Ectodermal cell (in vitro differentiated cells): ENCODE results near the gene CAMK2D.

Experiments used
- H3K27ac ChIP-seq: 2 replicates; pipeline ENCODE4 v1.7.0; 2013; ENCODE audit warnings: mild to moderate bottlenecking, low read depth, low read length; ENCODE audit not compliant: insufficient read depth, poor library complexity, severe bottlenecking
- H3K27me3 ChIP-seq: 2 replicates; pipeline ENCODE4 v1.7.0; 2013; ENCODE audit warnings: mild to moderate bottlenecking, low read length; ENCODE audit not compliant: insufficient read depth, control insufficient read depth, poor library complexity, severe bottlenecking
- H3K36me3 ChIP-seq: one replicate; pipeline ENCODE4 v1.7.0; 2013; ENCODE audit warnings: low read length; ENCODE audit not compliant: control insufficient read depth, insufficient read depth
- H3K4me1 ChIP-seq: one replicate; pipeline ENCODE4 v1.7.0; 2013; ENCODE audit warnings: low read length; ENCODE audit not compliant: control insufficient read depth, insufficient read depth
- H3K4me3 ChIP-seq: 2 replicates; pipeline ENCODE4 v1.7.0; 2013; ENCODE audit warnings: low read depth, low read length, control low read depth; ENCODE audit not compliant: insufficient read depth
- H3K9me3 ChIP-seq: 2 replicates; pipeline ENCODE4 v1.7.0; 2013; ENCODE audit warnings: mild to moderate bottlenecking, low read length, moderate library complexity; ENCODE audit not compliant: control insufficient read depth
- WGBS, 2 experiments: methylation state at CpG; one replicate each; pipeline ENCODE4 v1.1.7; 2013; ENCODE audit warnings: missing lambda C conversion rate in 2 of 2; 5-methylcytosine and 5-hydroxymethylcytosine counted together

CAMK2D gene

GRCh38 chr4:113547487-113548042, 214.0 kb downstream of the CAMK2D start:
- no peak overlapping the region for H3K27ac ChIP-seq
- H3K4me3 ChIP-seq, result no peak overlapping the region
- H3K27me3 ChIP-seq, result no peaks in the 10 kb centered on the region
- H3K4me1 ChIP-seq, result no peaks in the 10 kb centered on the region
- WGBS, 2 experiments, result 26 to 35% methylated on average over 5 of the region's 5 CpGs
- H3K9me3 ChIP-seq, result no peaks in the 10 kb centered on the region
- H3K36me3 ChIP-seq, result no peaks in the 10 kb centered on the region

- Histone ChIP-seq H3K9me3 (no peaks in the 10 kb centered on the region), H3K4me1 (no peaks in the 10 kb centered on the region), H3K27ac (no peak overlapping the region), H3K4me3 (no peak overlapping the region), H3K36me3 (no peaks in the 10 kb centered on the region), H3K27me3 (no peaks in the 10 kb centered on the region)
Measured at GRCh38 chr4:113541933-113542332, 219.6 kb downstream of the CAMK2D start.

GRCh38 chr4:113540859-113541258, 220.7 kb downstream of the CAMK2D start:
- 92 to 100% methylated on average over 1 of the region's 1 CpG for WGBS, 2 experiments
- no peaks in the 10 kb centered on the region for H3K27me3 ChIP-seq
- no peak overlapping the region for H3K4me3 ChIP-seq
- H3K4me1 ChIP-seq, result no peaks in the 10 kb centered on the region
- no peak overlapping the region for H3K27ac ChIP-seq
- no peaks in the 10 kb centered on the region for H3K9me3 ChIP-seq
- no peaks in the 10 kb centered on the region for H3K36me3 ChIP-seq

GRCh38 chr4:113539408-113539807, 222.1 kb downstream of the CAMK2D start:
- H3K4me1 ChIP-seq, result no peaks in the 10 kb centered on the region
- 93 to 99% methylated on average over 3 of the region's 3 CpGs for WGBS, 2 experiments
- no peak overlapping the region for H3K27ac ChIP-seq
- H3K9me3 ChIP-seq, result no peaks in the 10 kb centered on the region
- H3K27me3 ChIP-seq, result no peaks in the 10 kb centered on the region
- no peak overlapping the region for H3K4me3 ChIP-seq
- no peaks in the 10 kb centered on the region for H3K36me3 ChIP-seq

- H3K36me3 ChIP-seq, result no peaks in the 10 kb centered on the region
- WGBS, 2 experiments, result 86 to 88% methylated on average over 1 of the region's 1 CpG
- no peaks in the 10 kb centered on the region for H3K27me3 ChIP-seq
- no peaks in the 10 kb centered on the region for H3K4me1 ChIP-seq
- no peaks in the 10 kb centered on the region for H3K9me3 ChIP-seq
- H3K4me3 ChIP-seq, result no peak overlapping the region
- no peak overlapping the region for H3K27ac ChIP-seq
Measured at GRCh38 chr4:113537628-113538027, 223.9 kb downstream of the CAMK2D start.

GRCh38 chr4:113537203-113537602, 224.3 kb downstream of the CAMK2D start:
- no peaks in the 10 kb centered on the region for H3K9me3 ChIP-seq
- H3K4me3 ChIP-seq, result no peak overlapping the region
- H3K36me3 ChIP-seq, result no peaks in the 10 kb centered on the region
- no peaks in the 10 kb centered on the region for H3K4me1 ChIP-seq
- 96 to 100% methylated on average over 1 to 2 of the region's 2 CpGs for WGBS, 2 experiments
- H3K27ac ChIP-seq, result no peak overlapping the region
- no peaks in the 10 kb centered on the region for H3K27me3 ChIP-seq

- no peaks in the 10 kb centered on the region for H3K4me1 ChIP-seq
- 93 to 96% methylated on average over 1 of the region's 1 CpG for WGBS, 2 experiments
- no peak overlapping the region for H3K4me3 ChIP-seq
- no peaks in the 10 kb centered on the region for H3K27me3 ChIP-seq
- H3K9me3 ChIP-seq, result no peaks in the 10 kb centered on the region
- H3K36me3 ChIP-seq, result no peaks in the 10 kb centered on the region
- no peak overlapping the region for H3K27ac ChIP-seq
Measured at GRCh38 chr4:113534711-113535110, 226.8 kb downstream of the CAMK2D start.

GRCh38 chr4:113531572-113531971, 230.0 kb downstream of the CAMK2D start:
- Histone ChIP-seq H3K4me1 (no peaks in the 10 kb centered on the region), H3K9me3 (no peaks in the 10 kb centered on the region), H3K4me3 (no peak overlapping the region), H3K36me3 (no peaks in the 10 kb centered on the region), H3K27ac (no peak overlapping the region), H3K27me3 (no peaks in the 10 kb centered on the region)
- WGBS, 2 experiments, result 100% methylated on average over 1 of the region's 2 CpGs

- Histone ChIP-seq H3K27ac (no peak overlapping the region), H3K27me3 (no peaks in the 10 kb centered on the region), H3K36me3 (no peaks in the 10 kb centered on the region), H3K4me3 (no peak overlapping the region), H3K4me1 (no peaks in the 10 kb centered on the region), H3K9me3 (no peaks in the 10 kb centered on the region)
- 60 to 100% methylated on average over 1 of the region's 1 CpG for WGBS, 2 experiments
Measured at GRCh38 chr4:113528395-113528794, 233.1 kb downstream of the CAMK2D start.

GRCh38 chr4:113525521-113525920, 236.0 kb downstream of the CAMK2D start:
- no peaks in the 10 kb centered on the region for H3K27me3 ChIP-seq
- no peaks in the 10 kb centered on the region for H3K4me1 ChIP-seq
- H3K9me3 ChIP-seq, result no peaks in the 10 kb centered on the region
- H3K4me3 ChIP-seq, result no peak overlapping the region
- H3K27ac ChIP-seq, result no peak overlapping the region
- 93 to 98% methylated on average over 2 of the region's 2 CpGs for WGBS, 2 experiments
- H3K36me3 ChIP-seq, result no peaks in the 10 kb centered on the region
